Spleen (tissue), 13 donors: ENCODE data around the gene TMEM127. TPM values are rescaled to one million over a fixed set of nuclear protein-coding genes. Genes with fewer than 3 reads are reported as not detected.
A peak's percentile ranks its signal among the peaks of the same experiment; 100 is the strongest.

ENCODE experiments used
- DNase-seq: peaks from one replicate; pipeline ENCODE4 v3.0.0-alpha.2; 2020
- H3K27ac ChIP-seq, 8 donors: fragments of 200-600 bp; sonication (generic) in 7 of 8; 1 replicate in 4 of 8; 2 replicates in 4 of 8; pipeline versions ENCODE4 v1.5.0 to v1.8.0; 2016 to 2021; ENCODE audit warnings: inconsistent platforms in 4 of 8, mild to moderate bottlenecking in 4 of 8, moderate library complexity in 1 of 8
- H3K27me3 ChIP-seq, 7 donors: fragments of 200-600 bp; sonication (generic) in 6 of 7; replicated peaks in 1 of 7; 1 replicate in 4 of 7; 2 replicates in 3 of 7; pipeline versions ENCODE4 v1.5.0 to v1.8.0; 2016 to 2021; ENCODE audit warnings: inconsistent platforms in 3 of 7, mild to moderate bottlenecking in 1 of 7
- H3K36me3 ChIP-seq, 6 donors: fragments of 200-600 bp; sonication (generic) in 5 of 6; 1 replicate in 4 of 6; 2 replicates in 2 of 6; pipeline versions ENCODE4 v1.5.0 to v1.8.0; 2016 to 2021; ENCODE audit warnings: inconsistent platforms in 2 of 6
- H3K4me1 ChIP-seq, 6 donors: fragments of 200-600 bp; sonication (generic) in 5 of 6; 1 replicate in 3 of 6; 2 replicates in 3 of 6; pipeline versions ENCODE4 v1.5.0 to v1.8.0; 2016 to 2021; ENCODE audit warnings: inconsistent platforms in 3 of 6
- H3K4me3 ChIP-seq, 8 donors: fragments of 200-600 bp; sonication (generic) in 7 of 8; 1 replicate in 4 of 8; 2 replicates in 4 of 8; pipeline versions ENCODE4 v1.5.0 to v1.8.0; 2016 to 2021; ENCODE audit warnings: inconsistent platforms in 4 of 8, mild to moderate bottlenecking in 4 of 8, moderate library complexity in 2 of 8
- H3K9me3 ChIP-seq, 8 donors: fragments of 200-600 bp; sonication (generic) in 7 of 8; 1 replicate in 4 of 8; 2 replicates in 4 of 8; pipeline versions ENCODE4 v1.5.0 to v1.8.0; 2016 to 2021; ENCODE audit warnings: inconsistent platforms in 4 of 8
- CTCF ChIP-seq, 11 experiments: fragments of 200-600 bp in 7 of 11; fragments of 450-650 bp in 4 of 11; sonication (generic) in 4 of 11; IDR thresholded peaks in 8 of 11; conservative IDR thresholded peaks in 3 of 11; 1 replicate in 7 of 11; 2 replicates in 4 of 11; pipeline versions ENCODE4 v1.4.0 to v1.8.0; 2016 to 2021; ENCODE audit warnings: antibody characterized with exemption in 11 of 11, inconsistent platforms in 4 of 11, mild to moderate bottlenecking in 1 of 11
- POLR2A ChIP-seq, 3 donors: fragments of 450-650 bp; IDR thresholded peaks; one replicate each; pipeline ENCODE4 v1.5.1; 2017; ENCODE audit warnings: antibody characterized with exemption in 3 of 3, mild to moderate bottlenecking in 1 of 3
- POLR2AphosphoS5 ChIP-seq, 3 donors: sonication (generic); formaldehyde crosslinking; IDR thresholded peaks; one replicate each; pipeline ENCODE4 v1.5.1; 2017; ENCODE audit warnings: antibody characterized with exemption in 3 of 3
- WGBS, 5 donors: extraction: QIAGEN DNeasy Blood & Tissue Kit in 3 of 5; methylation state at CpG; one replicate each; pipeline versions ENCODE4 v1.1.5 to v1.1.7; 2013 to 2018; 5-methylcytosine and 5-hydroxymethylcytosine counted together
- intact Hi-C: fragments of 100-400 bp; cut with DNase I; formaldehyde crosslinking; loops from one replicate; pipeline ENCODE4 v1.15.0; 2023; ENCODE audit warnings: low total_unique reads
- long read RNA-seq, 2 donors: transcript quantifications; one replicate each; lab custom pipeline, GENCODE V29; 2026
- polyA plus RNA-seq, 3 donors: library from polyadenylated mRNA; stranded (reverse); fragments of 200-250 nt; gene quantifications; one replicate each; pipeline ENCODE4 v1.2.1, GENCODE V29; 2013
- total RNA-seq, 7 donors: library from RNA; depleted of rRNA in 3 of 7; stranded (reverse); fragments of >200 nt in 3 of 7; fragmentation: NEBNext Ultra II Directional in 4 of 7; extraction: Animal tissue kit (Norgen Biotek cat#: 25700) in 4 of 7; gene quantifications; one replicate each; pipeline versions ENCODE4 v1.1.0 to v1.2.1, GENCODE V29; 2016 to 2021
- donor health status: healthy with polysubstance abuse.
- donor health status: DM: no; HTN: no; CAD: no; lungs with moderate emphysema.
- donor health status: DM: no; HTN: no; CAD: no.
- donor health status: Bipolar disorder and iron deficiency.
- donor health status: healthy.
- donor health status: DM: no; HTN: no; CAD: no.
- donor health status: DM: yes; HTN: yes; CAD: no.

The TMEM127 gene
- total RNA-seq, result 10 to 100 TPM; 61.1 to 83.3 (median 70.0) TPM
- 10 to 100 TPM in 1 of 3 donors, 1 to 10 TPM in 2; 7.5 to 17.3 (median 8.4) TPM for polyA plus RNA-seq
- long read RNA-seq, donor 1, full-length matches to known transcripts, result 10 of 25 reads
- long read RNA-seq, donor 1, partial matches to known transcripts, result 15 of 25 reads
- long read RNA-seq, donor 1, other reads (novel, unspliced or antisense), result 0 of 25 reads
- long read RNA-seq, donor 2, full-length matches to known transcripts, result 11 of 49 reads
- long read RNA-seq, donor 2, partial matches to known transcripts, result 8 of 49 reads
- long read RNA-seq, donor 2, other reads (novel, unspliced or antisense), result 30 of 49 reads

- Histone ChIP-seq H3K27me3 (no peaks in the 10 kb centered on the region), H3K9me3 (no peaks in the 10 kb centered on the region), H3K27ac (peak within 1 kb of the TSS; percentile 75 to 99 (median 94)), H3K4me1 (peaks cover 37 to 65% (median 56%) of the 10 kb centered on the region in 6 donors), H3K36me3 (peaks cover 0 to 71% (median 42%) of the 10 kb centered on the region in 6 donors), H3K4me3 (peak within 1 kb of the TSS; percentile 83 to 98 (median 93))
- intact Hi-C loops, result loop anchor here (5.0 kb wide), 1 partner anchor 59 kb away; the partner anchor contains the start of gene STARD7
- DNase-seq, result peak; percentile 100
- peak; percentile 94 to 99 (median 94) for TF ChIP-seq POLR2AphosphoS5 (IDR thresholded peaks at IDR 0.05)
- TF ChIP-seq POLR2A (IDR thresholded peaks at IDR 0.05), result peak; percentile 54 to 74 (median 65)
- TF ChIP-seq CTCF (IDR thresholded peaks at IDR 0.05 in 8 of 11, conservative IDR thresholded peaks at IDR 0.05 in 3 of 11), result peak; percentile 11 to 56 (median 28)
- WGBS, 5 donors, result 0 to 1% (median 1%) methylated on average over 27 to 81 of the region's 81 CpGs
Measured at GRCh38 chr2:96265840-96266679, at the start of gene TMEM127, which contains the start of gene CIAO1. Gene TMEM127, minus strand, starts transcription at chr2:96265997. Its CDS starts 616 bp downstream, at chr2:96265381. Gene CIAO1, plus strand, starts transcription at chr2:96266225. Its CDS starts 126 bp downstream, at chr2:96266351.

GRCh38 chr2:96315005-96315399 is 49.2 kb upstream of the TMEM127 start:
- no peaks in the 10 kb centered on the region for H3K36me3 ChIP-seq
- 76 to 84% (median 80%) methylated on average over 3 of the region's 3 CpGs for WGBS, 5 donors
- intact Hi-C loops, result no loop called here
- no peaks in the 10 kb centered on the region for H3K27me3 ChIP-seq
- H3K9me3 ChIP-seq, result no peaks in the 10 kb centered on the region
- H3K27ac ChIP-seq, result peak overlapping the region in 3 of 8 donors; percentile 48 to 71 (median 67)
- TF ChIP-seq POLR2AphosphoS5 (IDR thresholded peaks at IDR 0.05), result no peak
- TF ChIP-seq CTCF (IDR thresholded peaks at IDR 0.05 in 8 of 11, conservative IDR thresholded peaks at IDR 0.05 in 3 of 11), result no peak
- TF ChIP-seq POLR2A (IDR thresholded peaks at IDR 0.05), result no peak
- peaks cover 0 to 35% (median 19%) of the 10 kb centered on the region in 6 donors for H3K4me1 ChIP-seq
- H3K4me3 ChIP-seq, result no peak overlapping the region
- DNase-seq, result no peak

GRCh38 chr2:96308248-96308647 is 42.5 kb upstream of the TMEM127 start:
- Histone ChIP-seq H3K4me1 (peaks cover 17 to 42% (median 28%) of the 10 kb centered on the region in 6 donors), H3K36me3 (peaks cover 0 to 14% (median 12%) of the 10 kb centered on the region in 6 donors), H3K27me3 (no peaks in the 10 kb centered on the region), H3K9me3 (no peaks in the 10 kb centered on the region), H3K4me3 (no peak overlapping the region), H3K27ac (no peak overlapping the region)
- no peak for DNase-seq
- intact Hi-C loops, result loop anchor here (10.0 kb wide), 1 partner anchor 207 kb away; no protein-coding TSS in a partner anchor
- WGBS, 5 donors, result 84 to 91% (median 87%) methylated on average over 4 to 5 of the region's 5 CpGs
- TF ChIP-seq POLR2AphosphoS5 (IDR thresholded peaks at IDR 0.05), result no peak
- TF ChIP-seq CTCF (IDR thresholded peaks at IDR 0.05 in 8 of 11, conservative IDR thresholded peaks at IDR 0.05 in 3 of 11), result no peak
- TF ChIP-seq POLR2A (IDR thresholded peaks at IDR 0.05), result no peak
